ENCODE data around the gene NTN1. TPM values are rescaled to one million over a fixed set of nuclear protein-coding genes. Genes with fewer than 3 reads are reported as not detected.

Gene NTN1
- total RNA-seq, 1 experiment from 2014 or later, result 4.2 TPM

GRCh38 chr17:9072696-9073339 lies 51.5 kb downstream of the NTN1 start (continued):
- TF ChIP-seq POLR2AphosphoS5 (IDR thresholded peaks at IDR 0.05; ENCODE audit: low read depth, low read length) (no peak), SRF (IDR thresholded peaks at IDR 0.05; ENCODE audit: low read depth) (no peak), TCF7L2 (IDR thresholded peaks at IDR 0.05; ENCODE audit: borderline replicate concordance, extremely low read depth, insufficient read depth, insufficient read length) (no peak), ZFX (IDR thresholded peaks at IDR 0.05) (no peak), CBX3 (IDR thresholded peaks at IDR 0.05; ENCODE audit: low read depth) (no peak), EZH2phosphoT487 (IDR thresholded peaks at IDR 0.05; ENCODE audit: borderline replicate concordance) (no peak)

GRCh38 chr17:9074131-9074530 lies 52.8 kb downstream of the NTN1 start:
- intact Hi-C loops (cut with micrococcal nuclease), result no loop called here
- Histone ChIP-seq H3K4me2 (ENCODE audit: low read length) (peak overlapping the region; percentile 59), H3K9me2 (ENCODE audit: insufficient read depth) (no peaks in the 10 kb centered on the region), H3K9me3 (ENCODE audit: control insufficient read depth in 1 of 2, insufficient read depth in 1 of 2, low read depth in 1 of 2, low read length in 2 of 2) (no peaks in the 10 kb centered on the region), H2AFZ (ENCODE audit: low read depth, low read length, poor library complexity, severe bottlenecking) (no peak overlapping the region), H3K4me1 (ENCODE audit: control insufficient read depth in 1 of 2, insufficient read depth in 2 of 2, low read length in 2 of 2) (peaks cover 5 to 27% of the 10 kb centered on the region in 2 experiments; a peak in 2 of 4 replicates), H4K20me1 (ENCODE audit: insufficient read depth) (no peaks in the 10 kb centered on the region), H3K79me2 (ENCODE audit: insufficient read depth, low read length) (no peaks in the 10 kb centered on the region), H3K27me3 (ENCODE audit: insufficient read depth, low read length) (no peaks in the 10 kb centered on the region), H3K27ac (ENCODE audit: low read depth, low read length) (no peak overlapping the region), H3K4me3 (replicated peaks in 1 of 2; ENCODE audit: low read depth in 1 of 2, low read length in 2 of 2) (peak overlapping the region in 1 of 2 experiments; percentile 25; a peak in 1 of 4 replicates), H3K36me3 (ENCODE audit: control insufficient read depth in 1 of 2, insufficient read depth in 2 of 2, low read length in 2 of 2) (no peaks in the 10 kb centered on the region), H3K9ac (ENCODE audit: low read length) (no peak overlapping the region)
- POLR2A ChIA-PET, result no interaction called here
- BruUV-seq (replicated peaks), result no TSS peak
- TF ChIP-seq RAD21 (IDR thresholded peaks at IDR 0.05; ENCODE audit: low read depth) (no peak), CTCF (IDR thresholded peaks at IDR 0.05 in 2 of 3, conservative IDR thresholded peaks at IDR 0.05 in 1 of 3; ENCODE audit: borderline replicate concordance in 1 of 3, insufficient read depth in 1 of 3, low read depth in 2 of 3, low read length in 2 of 3) (no peak), ZBTB33 (IDR thresholded peaks at IDR 0.05; ENCODE audit: extremely low read depth, insufficient replicate concordance, low read length) (no peak), SP1 (IDR thresholded peaks at IDR 0.05; ENCODE audit: low read depth) (peak; percentile 40; the same call in 1 of the 2 replicates), MAX (IDR thresholded peaks at IDR 0.05) (peak; percentile 14; the same call in 1 of the 2 replicates), FOSL1 (IDR thresholded peaks at IDR 0.05; ENCODE audit: low read depth) (no peak), JUND (IDR thresholded peaks at IDR 0.05) (0 out of 2 replicates have a peak, but pooled peaks have one; percentile 25), TCF7L2 (IDR thresholded peaks at IDR 0.05; ENCODE audit: borderline replicate concordance, extremely low read depth, insufficient read depth, insufficient read length) (no peak)
- ATAC-seq (peak; percentile 72), DNase-seq (ENCODE audit: low read depth, low spot score) (peak; percentile 4)
- CTCF ChIA-PET, result no interaction called here
- RAD21 ChIA-PET (ENCODE audit: low non-redundant PET in 1 of 2, low total read pairs in 2 of 2, uncharacterized antibody in 2 of 2, unreplicated experiment in 2 of 2), result no interaction called here

All from HCT116 (cell line).